NOMO-1 treated with DMSO at 0.1 percent for 48 hours (cell line): ENCODE data around the gene IL17RC.
A peak's percentile ranks its signal among the peaks of the same experiment; 100 is the strongest.

Experiments used
- DNase-seq: peaks from one replicate; lab custom pipeline; 2025; ENCODE audit not compliant: unreplicated experiment; lab: John Stamatoyannopoulos, UW

IL17RC gene

GRCh38 chr3:9942934-9943690 is 26.2 kb downstream of the IL17RC start:
- DNase-seq, result no peak

GRCh38 chr3:9944271-9944670 is 27.4 kb downstream of the IL17RC start:
- no peak for DNase-seq

- DNase-seq, result no peak
These were observed 28.5 kb downstream of the IL17RC start for GRCh38 chr3:9945358-9945757.

- DNase-seq, result no peak
These were observed 29.5 kb downstream of the IL17RC start for GRCh38 chr3:9946112-9947024.

- no peak for DNase-seq
These were observed 30.4 kb downstream of the IL17RC start for GRCh38 chr3:9947025-9947995.

GRCh38 chr3:9948586-9948985 is 31.7 kb downstream of the IL17RC start:
- DNase-seq, result no peak

- DNase-seq, result no peak
These were observed 32.2 kb downstream of the IL17RC start for GRCh38 chr3:9949115-9949514.

- DNase-seq, result no peak
These were observed 32.7 kb downstream of the IL17RC start for GRCh38 chr3:9949626-9950025.

GRCh38 chr3:9951126-9951525 is 34.2 kb downstream of the IL17RC start:
- no peak for DNase-seq

- DNase-seq, result no peak
These were observed 34.7 kb downstream of the IL17RC start for GRCh38 chr3:9951598-9951961.

GRCh38 chr3:9951962-9952805 is 35.3 kb downstream of the IL17RC start, which contains the start of gene PRRT3:
PRRT3 (minus strand) TSS chr3:9952408; CDS start chr3:9950115, 2,293 bp downstream.
- peak; percentile 52 for DNase-seq

- no peak for DNase-seq
These were observed 38.2 kb downstream of the IL17RC start for GRCh38 chr3:9955067-9955502.

- DNase-seq, result no peak
These were observed 38.9 kb downstream of the IL17RC start for GRCh38 chr3:9955611-9956352.

- no peak for DNase-seq
These were observed 40.3 kb downstream of the IL17RC start for GRCh38 chr3:9957214-9957613.

GRCh38 chr3:9965200-9965875 is 48.4 kb downstream of the IL17RC start:
- DNase-seq, result no peak

- no peak for DNase-seq
These were observed 49.9 kb downstream of the IL17RC start for GRCh38 chr3:9966841-9967240.

GRCh38 chr3:9969632-9970019 is 52.7 kb downstream of the IL17RC start:
- DNase-seq, result no peak

- no peak for DNase-seq
These were observed 53.2 kb downstream of the IL17RC start for GRCh38 chr3:9970020-9970652.
